VCaP (cell line): ENCODE results near the gene NOS1AP.

Source experiments
- H3K27ac ChIP-seq: fragments of 450-650 bp; 2 replicates; pipeline ENCODE4 v1.5.1; 2017
- TF ChIP-seq, protein P1 (sequence below): fragments of 450-650 bp; conservative IDR thresholded peaks from 2 replicates; pipeline ENCODE4 v1.5.1; 2017; ENCODE audit warnings: mild to moderate bottlenecking, moderate library complexity

NOS1AP gene

GRCh38 chr1:162230517-162230916, 161.0 kb downstream of the NOS1AP start:
- TF ChIP-seq, protein P1, sequence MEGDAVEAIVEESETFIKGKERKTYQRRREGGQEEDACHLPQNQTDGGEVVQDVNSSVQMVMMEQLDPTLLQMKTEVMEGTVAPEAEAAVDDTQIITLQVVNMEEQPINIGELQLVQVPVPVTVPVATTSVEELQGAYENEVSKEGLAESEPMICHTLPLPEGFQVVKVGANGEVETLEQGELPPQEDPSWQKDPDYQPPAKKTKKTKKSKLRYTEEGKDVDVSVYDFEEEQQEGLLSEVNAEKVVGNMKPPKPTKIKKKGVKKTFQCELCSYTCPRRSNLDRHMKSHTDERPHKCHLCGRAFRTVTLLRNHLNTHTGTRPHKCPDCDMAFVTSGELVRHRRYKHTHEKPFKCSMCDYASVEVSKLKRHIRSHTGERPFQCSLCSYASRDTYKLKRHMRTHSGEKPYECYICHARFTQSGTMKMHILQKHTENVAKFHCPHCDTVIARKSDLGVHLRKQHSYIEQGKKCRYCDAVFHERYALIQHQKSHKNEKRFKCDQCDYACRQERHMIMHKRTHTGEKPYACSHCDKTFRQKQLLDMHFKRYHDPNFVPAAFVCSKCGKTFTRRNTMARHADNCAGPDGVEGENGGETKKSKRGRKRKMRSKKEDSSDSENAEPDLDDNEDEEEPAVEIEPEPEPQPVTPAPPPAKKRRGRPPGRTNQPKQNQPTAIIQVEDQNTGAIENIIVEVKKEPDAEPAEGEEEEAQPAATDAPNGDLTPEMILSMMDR: no peak
- no peak overlapping the region for H3K27ac ChIP-seq

DNA sequence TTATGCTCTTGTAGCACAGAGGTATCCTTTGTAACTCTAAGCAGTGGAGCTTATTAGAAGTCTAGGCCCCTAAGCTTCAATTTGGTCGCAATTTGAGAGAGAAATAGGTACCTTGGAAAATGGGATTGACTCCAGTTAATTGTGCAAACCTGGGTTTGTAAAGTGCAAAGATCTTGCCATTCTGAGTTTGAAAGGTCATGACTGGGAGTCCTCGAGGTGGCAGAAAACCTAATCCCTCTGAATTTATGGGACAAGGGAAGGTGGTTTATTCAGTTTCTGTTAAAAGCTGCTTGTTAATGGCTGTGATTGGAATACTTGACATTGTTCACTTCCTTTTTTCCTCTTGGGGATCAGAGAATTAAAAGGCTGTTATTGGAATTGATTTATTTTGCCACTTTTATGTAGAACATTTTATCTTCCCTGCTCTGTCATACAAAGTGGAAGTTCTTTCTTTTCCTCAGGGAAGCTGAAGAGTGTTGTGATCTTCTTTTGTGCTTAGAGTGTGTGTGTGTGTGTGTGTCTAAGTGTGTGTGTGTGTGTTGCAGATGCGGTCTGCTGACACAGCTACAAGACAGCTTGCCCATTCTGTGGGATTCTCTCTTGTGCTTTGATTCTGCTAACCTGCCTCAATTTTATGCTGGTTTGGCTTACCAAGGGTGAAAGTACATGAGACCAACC, 162.7 kb downstream of the NOS1AP start:
- H3K27ac ChIP-seq: no peak overlapping the region
- TF ChIP-seq, protein P1: no peak

GRCh38 chr1:162233066-162233465, 163.6 kb downstream of the NOS1AP start:
- H3K27ac ChIP-seq: no peak overlapping the region
- TF ChIP-seq, protein P1: no peak

- H3K27ac ChIP-seq: no peak overlapping the region
- TF ChIP-seq, protein P1: no peak
Observed at GRCh38 chr1:162233937-162234336, 164.4 kb downstream of the NOS1AP start.

DNA sequence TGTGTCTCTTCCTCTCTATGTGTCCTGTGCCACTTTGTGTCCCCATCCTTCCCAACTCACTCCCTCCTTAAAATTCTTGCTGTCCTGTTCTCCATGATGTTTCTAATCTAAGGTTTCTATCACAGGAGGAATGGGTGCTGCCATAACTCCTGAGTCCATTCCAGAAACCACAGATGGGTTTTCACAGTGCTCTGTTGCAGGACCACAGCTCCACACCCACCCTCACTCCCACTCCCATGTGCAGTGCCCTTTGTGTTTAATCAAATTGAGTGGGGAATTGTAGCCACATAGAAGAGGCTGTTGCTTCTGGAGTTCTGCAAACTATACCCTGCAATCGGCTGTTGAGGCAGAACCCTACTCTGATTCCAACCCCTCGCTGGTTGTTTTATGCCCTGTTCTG, 165.1 kb downstream of the NOS1AP start:
- H3K27ac ChIP-seq: no peak overlapping the region
- TF ChIP-seq, protein P1: no peak

DNA sequence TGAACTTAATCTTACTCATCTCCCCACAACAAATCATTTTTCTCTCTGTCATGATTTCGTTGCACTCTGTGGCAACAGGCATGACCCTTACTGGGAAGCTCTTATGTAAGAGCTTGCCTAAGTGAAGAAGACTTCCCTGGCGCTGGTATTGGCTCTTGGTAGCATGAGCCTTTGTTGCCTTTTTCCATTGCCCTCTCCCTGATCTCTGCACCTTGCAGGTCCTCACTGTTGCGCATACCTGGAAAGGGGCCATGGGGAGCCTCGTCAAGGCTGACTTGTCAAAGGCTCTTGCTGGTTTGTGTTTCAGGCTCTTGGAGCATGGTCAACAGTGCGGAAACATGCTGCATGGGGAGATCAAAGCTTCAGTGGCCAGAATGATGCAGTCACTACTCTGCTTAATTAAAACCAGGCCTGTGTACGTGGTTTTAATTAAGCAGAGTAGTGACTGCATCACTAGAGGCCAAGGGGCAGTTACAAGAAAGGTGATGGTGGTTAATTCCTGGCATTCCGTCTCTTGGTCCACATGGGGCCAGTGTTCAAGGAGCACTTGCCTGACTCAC, 165.8 kb downstream of the NOS1AP start:
- H3K27ac ChIP-seq: no peak overlapping the region
- TF ChIP-seq, protein P1: no peak

DNA sequence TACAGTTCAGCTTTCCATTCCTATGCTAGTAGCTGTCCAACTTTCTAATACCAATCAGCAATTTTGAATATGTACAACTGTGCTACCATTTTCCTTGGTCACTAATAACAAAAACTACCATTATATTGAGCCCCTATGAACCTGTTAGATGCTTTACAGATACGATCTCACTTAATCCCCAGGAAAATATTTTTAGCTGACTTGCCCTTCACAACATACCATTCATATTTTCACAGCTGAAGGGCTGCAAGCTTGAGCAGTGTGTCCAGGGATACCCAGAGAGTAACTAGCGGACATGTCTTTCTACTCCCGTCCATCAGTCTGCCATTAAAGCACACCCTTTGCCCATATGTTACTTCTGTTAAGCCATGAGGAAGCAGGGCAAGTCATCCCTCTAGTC, 166.7 kb downstream of the NOS1AP start:
- no peak overlapping the region for H3K27ac ChIP-seq
- TF ChIP-seq, protein P1: no peak
